Astrocyte (in vitro differentiated cells and primary cell): ENCODE data around the gene ARHGDIA. TPM values are rescaled to one million over a fixed set of nuclear protein-coding genes. Genes with fewer than 3 reads are reported as not detected.
A peak's percentile ranks its signal among the peaks of the same experiment; 100 is the strongest.

Experiments used
- DNase-seq: peaks from one replicate; pipeline ENCODE4 v3.0.0-alpha.2; 2010; ENCODE audit warnings: low read depth
- FAIRE-seq: peaks from 2 replicates; lab custom pipeline; 2011; peaks lifted over from hg19 to GRCh38; lab: Jason Lieb, UNC
- H2AFZ ChIP-seq: 2 replicates; pipeline ENCODE4 v1.6.0; 2012; ENCODE audit warnings: low read depth, low read length, inconsistent platforms
- H3K27ac ChIP-seq: 2 replicates; pipeline ENCODE4 v1.5.1; 2011; ENCODE audit warnings: low read depth, low read length, inconsistent platforms
- H3K27me3 ChIP-seq: 2 replicates; pipeline ENCODE4 v1.6.0; 2011; ENCODE audit warnings: low read length, inconsistent platforms; ENCODE audit not compliant: insufficient read depth
- H3K36me3 ChIP-seq: 2 replicates; pipeline ENCODE4 v1.5.1; 2011; ENCODE audit warnings: low read length, inconsistent platforms; ENCODE audit not compliant: insufficient read depth
- H3K4me1 ChIP-seq: 2 replicates; pipeline ENCODE4 v1.5.1; 2011; ENCODE audit warnings: low read length, inconsistent platforms; ENCODE audit not compliant: insufficient read depth
- H3K4me2 ChIP-seq: 2 replicates; pipeline ENCODE4 v1.6.0; 2012; ENCODE audit warnings: low read length, inconsistent platforms
- H3K4me3 ChIP-seq: 2 replicates; pipeline ENCODE4 v1.5.1; 2011; ENCODE audit warnings: low read depth, mild to moderate bottlenecking, low read length, inconsistent platforms; ENCODE audit not compliant: insufficient read depth
- H3K79me2 ChIP-seq: 2 replicates; pipeline ENCODE4 v1.6.0; 2012; ENCODE audit warnings: mild to moderate bottlenecking, low read length, inconsistent platforms; ENCODE audit not compliant: insufficient read depth
- H3K9ac ChIP-seq: 2 replicates; pipeline ENCODE4 v1.6.0; 2012; ENCODE audit warnings: mild to moderate bottlenecking, low read length, inconsistent platforms
- H3K9me3 ChIP-seq: 2 replicates; pipeline ENCODE4 v1.5.1; 2012; ENCODE audit warnings: low read depth, mild to moderate bottlenecking, low read length, inconsistent platforms; ENCODE audit not compliant: insufficient read depth
- H4K20me1 ChIP-seq: 2 replicates; pipeline ENCODE4 v1.6.0; 2012; ENCODE audit warnings: low read length, inconsistent platforms; ENCODE audit not compliant: insufficient read depth
- H3K27ac Mint-ChIP-seq: one replicate; pipeline ENCODE4 v1.8.0; 2021; ENCODE audit warnings: mild to moderate bottlenecking, mixed read lengths; ENCODE audit not compliant: unreplicated experiment
- H3K27me3 Mint-ChIP-seq: one replicate; pipeline ENCODE4 v1.8.0; 2021; ENCODE audit warnings: low read depth, mixed read lengths; ENCODE audit not compliant: unreplicated experiment
- H3K36me3 Mint-ChIP-seq: one replicate; pipeline ENCODE4 v1.8.0; 2021; ENCODE audit warnings: low read depth, mixed read lengths; ENCODE audit not compliant: unreplicated experiment
- H3K4me1 Mint-ChIP-seq: one replicate; pipeline ENCODE4 v1.8.0; 2021; ENCODE audit warnings: low read depth, mixed read lengths; ENCODE audit not compliant: unreplicated experiment
- H3K4me3 Mint-ChIP-seq: one replicate; pipeline ENCODE4 v1.8.0; 2021; ENCODE audit warnings: mild to moderate bottlenecking, moderate library complexity, mixed read lengths; ENCODE audit not compliant: unreplicated experiment
- H3K9me3 Mint-ChIP-seq: one replicate; pipeline ENCODE4 v1.8.0; 2021; ENCODE audit warnings: mild to moderate bottlenecking, mixed read lengths; ENCODE audit not compliant: unreplicated experiment
- CTCF ChIP-seq: IDR thresholded peaks from 2 replicates; pipeline ENCODE4 v1.5.1; 2011; ENCODE audit warnings: low read depth, mild to moderate bottlenecking, inconsistent platforms, low read length, moderate library complexity; ENCODE audit not compliant: insufficient read depth
- EZH2 ChIP-seq: IDR thresholded peaks from 2 replicates; pipeline ENCODE4 v1.6.1; 2012; ENCODE audit warnings: mild to moderate bottlenecking, low read length, inconsistent platforms; ENCODE audit not compliant: insufficient read depth
- total RNA-seq: library from RNA; stranded (reverse); gene quantifications from 2 replicates; pipeline ENCODE4 v1.2.1, GENCODE V29; 2021

Gene ARHGDIA
- total RNA-seq, 1 donor from 2014 or later, result 352 TPM

GRCh38 chr17:81833160-81833920, 37.8 kb downstream of the ARHGDIA start, which contains the start of gene MCRIP1:
Gene MCRIP1 (minus strand): TSS chr17:81833291. CDS start chr17:81824506, 8,785 bp downstream.
- H2AFZ ChIP-seq, result peak within 1 kb of the TSS; percentile 75

GRCh38 chr17:81832608-81833159, 38.5 kb downstream of the ARHGDIA start:
- Histone ChIP-seq H4K20me1 (peaks cover 37% of the 10 kb centered on the region), H3K9ac (peak overlapping the region; percentile 87), H3K27me3 (no peaks in the 10 kb centered on the region), H3K36me3 (no peaks in the 10 kb centered on the region), H3K4me2 (peak overlapping the region; percentile 91), H3K4me3 (peak overlapping the region; percentile 73), H3K9me3 (no peaks in the 10 kb centered on the region), H3K4me1 (peaks cover 17% of the 10 kb centered on the region), H2AFZ (peak overlapping the region; percentile 75), H3K79me2 (peaks cover 48% of the 10 kb centered on the region), H3K27ac (peak overlapping the region; percentile 52)
- no peak for TF ChIP-seq EZH2
- H3K27me3 Mint-ChIP-seq, result no peaks in the 10 kb centered on the region
- peak overlapping the region; percentile 92 for H3K4me3 Mint-ChIP-seq
- DNase-seq, result peak; percentile 9
- H3K9me3 Mint-ChIP-seq, result peaks cover 1% of the 10 kb centered on the region
- peak overlapping the region; percentile 94 for H3K27ac Mint-ChIP-seq
- H3K36me3 Mint-ChIP-seq, result peaks cover 2% of the 10 kb centered on the region
- FAIRE-seq, result no peak
- peaks cover 9% of the 10 kb centered on the region for H3K4me1 Mint-ChIP-seq

More at GRCh38 chr17:81833160-81833920, 37.8 kb downstream of the ARHGDIA start, which contains the start of gene MCRIP1:
- Histone ChIP-seq H3K79me2 (peaks cover 42% of the 10 kb centered on the region), H3K4me3 (peak within 1 kb of the TSS; percentile 73), H3K9me3 (no peaks in the 10 kb centered on the region), H3K27ac (peak within 1 kb of the TSS; percentile 93), H4K20me1 (peaks cover 32% of the 10 kb centered on the region), H3K4me2 (peak within 1 kb of the TSS; percentile 96), H3K27me3 (no peaks in the 10 kb centered on the region), H3K9ac (peak within 1 kb of the TSS; percentile 95), H3K36me3 (no peaks in the 10 kb centered on the region), H3K4me1 (peaks cover 17% of the 10 kb centered on the region)
- Mint-ChIP-seq H3K27me3 (no peaks in the 10 kb centered on the region), H3K27ac (peak within 1 kb of the TSS; percentile 95), H3K9me3 (peaks cover 1% of the 10 kb centered on the region), H3K4me3 (peak within 1 kb of the TSS; percentile 92), H3K4me1 (peaks cover 7% of the 10 kb centered on the region), H3K36me3 (peaks cover 2% of the 10 kb centered on the region)
- TF ChIP-seq CTCF, result no peak
- TF ChIP-seq EZH2, result no peak
- peak; percentile 79 for DNase-seq
- FAIRE-seq, result no peak

GRCh38 chr17:81831957-81832607, 39.1 kb downstream of the ARHGDIA start:
- Mint-ChIP-seq H3K27ac (peak overlapping the region; percentile 94), H3K4me3 (peak overlapping the region; percentile 92), H3K27me3 (no peaks in the 10 kb centered on the region), H3K36me3 (no peaks in the 10 kb centered on the region), H3K4me1 (peaks cover 9% of the 10 kb centered on the region), H3K9me3 (peaks cover 1% of the 10 kb centered on the region)
- Histone ChIP-seq H3K36me3 (no peaks in the 10 kb centered on the region), H3K27ac (peak overlapping the region; percentile 52), H3K4me1 (peaks cover 17% of the 10 kb centered on the region), H3K79me2 (peaks cover 48% of the 10 kb centered on the region), H4K20me1 (peaks cover 37% of the 10 kb centered on the region), H3K4me2 (peak overlapping the region; percentile 91), H3K4me3 (peak overlapping the region; percentile 73), H3K27me3 (no peaks in the 10 kb centered on the region), H3K9ac (peak overlapping the region; percentile 87), H3K9me3 (no peaks in the 10 kb centered on the region), H2AFZ (peak overlapping the region; percentile 75)
- FAIRE-seq, result no peak
- TF ChIP-seq CTCF (no peak), EZH2 (no peak)
- peak; percentile 20 for DNase-seq
